A172 (cell line): ENCODE data around the gene THSD7A. TPM values are rescaled to one million over a fixed set of nuclear protein-coding genes. Genes with fewer than 3 reads are reported as not detected.

Experiments used
- DNase-seq: peaks from one replicate; pipeline ENCODE4 v3.0.0-alpha.2; 2015; ENCODE audit warnings: low spot score
- total RNA-seq: library from RNA; depleted of rRNA; stranded (reverse); fragments of >200 nt; shearing (Covaris generic); gene quantifications from 2 replicates; pipeline ENCODE4 v1.2.3, GENCODE V29; 2014

THSD7A gene
- total RNA-seq, 1 experiment from 2014 or later, result 0.21 TPM

- DNase-seq, result no peak
Observed at GRCh38 chr7:11638011-11638774, 193.8 kb downstream of the THSD7A start.

- DNase-seq, result no peak
Observed at GRCh38 chr7:11636274-11636673, 195.7 kb downstream of the THSD7A start.

GRCh38 chr7:11633310-11633709 is 198.7 kb downstream of the THSD7A start:
- no peak for DNase-seq

GRCh38 chr7:11630355-11630754 is 201.6 kb downstream of the THSD7A start:
- DNase-seq, result no peak

- no peak for DNase-seq
Observed at GRCh38 chr7:11625669-11626068, 206.3 kb downstream of the THSD7A start.

GRCh38 chr7:11623093-11623678 is 208.8 kb downstream of the THSD7A start:
- peak; percentile 39 for DNase-seq

- DNase-seq, result no peak
Observed at GRCh38 chr7:11620406-11621253, 211.4 kb downstream of the THSD7A start.

- no peak for DNase-seq
Observed at GRCh38 chr7:11616466-11616865, 215.5 kb downstream of the THSD7A start.

GRCh38 chr7:11615174-11615573 is 216.8 kb downstream of the THSD7A start:
- DNase-seq, result no peak

- DNase-seq, result no peak
Observed at GRCh38 chr7:11613292-11613930, 218.6 kb downstream of the THSD7A start.

GRCh38 chr7:11612737-11613136 is 219.3 kb downstream of the THSD7A start:
- DNase-seq, result no peak

- no peak for DNase-seq
Observed at GRCh38 chr7:11609096-11609670, 222.8 kb downstream of the THSD7A start.

- no peak for DNase-seq
Observed at GRCh38 chr7:11607686-11608085, 224.3 kb downstream of the THSD7A start.

GRCh38 chr7:11605749-11606148 is 226.2 kb downstream of the THSD7A start:
- no peak for DNase-seq

GRCh38 chr7:11604505-11604904 is 227.5 kb downstream of the THSD7A start:
- DNase-seq, result no peak

- no peak for DNase-seq
Observed at GRCh38 chr7:11601761-11602160, 230.2 kb downstream of the THSD7A start.

GRCh38 chr7:11593322-11593721 is 238.7 kb downstream of the THSD7A start:
- DNase-seq, result no peak

- no peak for DNase-seq
Observed at GRCh38 chr7:11592699-11593098, 239.3 kb downstream of the THSD7A start.

- DNase-seq, result no peak
Observed at GRCh38 chr7:11591943-11592342, 240.1 kb downstream of the THSD7A start.

GRCh38 chr7:11591055-11591633 is 240.9 kb downstream of the THSD7A start:
- peak; percentile 40 for DNase-seq

- DNase-seq, result no peak
Observed at GRCh38 chr7:11589251-11589650, 242.7 kb downstream of the THSD7A start.
